LNCaP clone FGC (cell line): ENCODE results near the gene AKIRIN2.
"Not testable (repeated sequence)": the region's sequence is repeated elsewhere in the genome, so short reads cannot be mapped to it uniquely, and the experiment has no call there.

Experiments used
- DNase-seq: peaks from one replicate; pipeline ENCODE4 v3.0.0-alpha.2; 2011; ENCODE audit warnings: low read depth
- H3K4me3 ChIP-seq: 2 replicates; pipeline ENCODE4 v1.5.1; 2011; ENCODE audit warnings: mild to moderate bottlenecking, low read depth, low read length, control low read depth
- TF ChIP-seq, protein P1 (sequence below): IDR thresholded peaks from 2 replicates; pipeline ENCODE4 v1.5.1; 2012; ENCODE audit warnings: mild to moderate bottlenecking; ENCODE audit not compliant: control insufficient read depth, insufficient read depth; ENCODE audit errors: extremely low read depth

The AKIRIN2 gene

DNA sequence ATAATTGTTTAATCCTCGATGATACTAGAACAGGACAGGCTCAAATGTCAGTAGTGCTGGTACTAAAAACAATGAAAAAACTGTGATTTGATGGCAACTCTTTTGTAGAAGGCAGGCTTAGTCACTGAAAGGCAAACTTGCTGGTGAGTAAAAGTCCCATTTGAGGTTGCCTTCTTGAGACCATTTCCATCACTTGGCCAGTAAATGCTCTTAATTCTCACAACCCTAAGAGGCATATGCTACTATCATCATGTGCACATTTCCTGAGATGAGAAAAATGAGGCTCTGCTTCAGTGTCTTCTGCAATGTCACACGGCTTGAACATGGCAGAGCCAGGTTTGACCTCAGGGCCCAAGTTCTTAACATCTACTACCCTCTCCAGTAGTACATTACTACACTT, 9.9 kb downstream of the AKIRIN2 start:
- TF ChIP-seq, protein P1, sequence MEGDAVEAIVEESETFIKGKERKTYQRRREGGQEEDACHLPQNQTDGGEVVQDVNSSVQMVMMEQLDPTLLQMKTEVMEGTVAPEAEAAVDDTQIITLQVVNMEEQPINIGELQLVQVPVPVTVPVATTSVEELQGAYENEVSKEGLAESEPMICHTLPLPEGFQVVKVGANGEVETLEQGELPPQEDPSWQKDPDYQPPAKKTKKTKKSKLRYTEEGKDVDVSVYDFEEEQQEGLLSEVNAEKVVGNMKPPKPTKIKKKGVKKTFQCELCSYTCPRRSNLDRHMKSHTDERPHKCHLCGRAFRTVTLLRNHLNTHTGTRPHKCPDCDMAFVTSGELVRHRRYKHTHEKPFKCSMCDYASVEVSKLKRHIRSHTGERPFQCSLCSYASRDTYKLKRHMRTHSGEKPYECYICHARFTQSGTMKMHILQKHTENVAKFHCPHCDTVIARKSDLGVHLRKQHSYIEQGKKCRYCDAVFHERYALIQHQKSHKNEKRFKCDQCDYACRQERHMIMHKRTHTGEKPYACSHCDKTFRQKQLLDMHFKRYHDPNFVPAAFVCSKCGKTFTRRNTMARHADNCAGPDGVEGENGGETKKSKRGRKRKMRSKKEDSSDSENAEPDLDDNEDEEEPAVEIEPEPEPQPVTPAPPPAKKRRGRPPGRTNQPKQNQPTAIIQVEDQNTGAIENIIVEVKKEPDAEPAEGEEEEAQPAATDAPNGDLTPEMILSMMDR = no peak
- no peak overlapping the region for H3K4me3 ChIP-seq
- DNase-seq = no peak

DNA sequence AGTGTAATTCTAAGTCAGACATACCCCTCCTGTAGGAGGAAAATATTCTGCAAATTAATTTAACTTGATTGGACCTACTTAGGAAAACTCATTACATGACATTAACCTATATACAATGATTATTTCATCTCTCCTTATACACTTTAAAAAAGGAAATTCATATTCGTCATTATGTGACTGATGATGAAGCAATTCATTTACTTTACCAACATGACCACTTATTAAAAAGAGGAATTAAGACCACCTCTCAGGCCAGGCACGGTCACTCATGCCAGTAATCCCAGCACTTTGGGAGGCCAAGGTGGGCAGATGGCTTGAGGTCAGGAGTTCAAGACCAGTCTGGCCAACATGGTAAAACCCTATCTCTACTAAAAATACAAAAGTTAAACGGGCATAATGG, 11.6 kb downstream of the AKIRIN2 start:
- H3K4me3 ChIP-seq = no peak overlapping the region
- DNase-seq = no peak
- TF ChIP-seq, protein P1 = no peak

DNA sequence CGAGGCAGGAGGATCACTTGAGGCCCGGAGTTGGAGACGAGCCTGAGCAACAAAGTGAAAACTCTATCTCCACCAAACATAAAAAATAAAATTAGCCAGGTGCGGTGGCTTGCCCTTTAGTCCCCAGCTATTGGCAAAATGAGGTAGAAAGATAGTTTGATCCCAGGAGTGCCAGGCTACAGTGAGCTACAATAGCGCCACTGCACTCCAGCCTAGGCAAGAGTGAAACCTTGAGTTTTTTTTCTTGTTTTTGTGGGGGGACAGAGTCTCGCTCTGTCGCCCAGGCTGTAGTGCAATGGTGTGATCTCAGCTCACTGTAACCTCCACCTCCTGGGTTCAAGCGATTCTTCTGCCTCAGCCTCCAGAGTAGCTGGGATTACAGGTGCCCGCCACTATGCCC, 14.1 kb downstream of the AKIRIN2 start:
- not testable (repeated sequence) for H3K4me3 ChIP-seq, DNase-seq

DNA sequence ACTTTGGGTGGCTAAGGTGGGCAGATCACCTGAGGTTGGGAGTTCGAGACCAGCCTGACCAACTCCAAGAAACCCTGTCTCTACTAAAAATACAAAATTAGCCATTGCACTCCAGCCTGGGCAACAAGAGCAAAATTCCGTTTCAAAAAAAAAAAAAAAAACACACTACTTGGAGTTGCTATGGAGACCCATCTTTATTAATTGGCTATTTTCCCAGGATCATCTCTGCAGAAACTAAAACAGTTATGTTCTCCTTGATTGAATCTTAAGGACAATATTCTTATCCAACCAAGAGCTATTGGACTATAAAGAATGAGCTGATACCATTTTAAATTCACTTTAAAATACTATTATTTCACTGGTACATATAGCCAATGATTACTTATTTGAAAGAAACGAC, 14.7 kb downstream of the AKIRIN2 start:
- no peak for DNase-seq
- TF ChIP-seq, protein P1 = no peak
- no peak overlapping the region for H3K4me3 ChIP-seq

DNA sequence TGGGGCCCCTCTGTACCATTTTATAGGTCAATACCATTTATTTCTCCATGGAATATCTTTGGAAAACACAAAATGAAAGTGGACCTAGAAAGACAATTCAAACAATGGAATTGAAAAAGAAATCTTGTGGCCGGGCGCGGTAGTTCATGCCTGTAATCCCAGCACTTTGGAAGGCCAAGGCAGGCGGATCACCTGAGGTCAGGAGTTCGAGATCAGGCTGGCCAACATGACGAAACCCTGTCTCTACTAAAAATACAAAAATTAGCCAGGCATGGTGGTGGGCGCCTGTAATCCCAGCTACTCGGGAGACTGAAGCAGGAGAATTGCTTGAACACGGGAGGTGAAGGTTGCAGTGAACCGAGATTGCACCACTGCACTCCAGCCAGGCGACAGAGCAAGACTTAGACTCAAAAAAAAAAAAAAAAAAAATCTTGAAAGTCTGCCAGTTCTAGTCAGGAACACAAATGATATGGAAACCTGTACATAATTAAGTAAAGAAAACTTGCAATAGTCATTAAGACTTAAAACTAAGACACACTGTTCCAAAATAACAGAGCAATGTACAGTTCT, 15.3 kb downstream of the AKIRIN2 start:
- not testable (repeated sequence) for H3K4me3 ChIP-seq, DNase-seq

DNA sequence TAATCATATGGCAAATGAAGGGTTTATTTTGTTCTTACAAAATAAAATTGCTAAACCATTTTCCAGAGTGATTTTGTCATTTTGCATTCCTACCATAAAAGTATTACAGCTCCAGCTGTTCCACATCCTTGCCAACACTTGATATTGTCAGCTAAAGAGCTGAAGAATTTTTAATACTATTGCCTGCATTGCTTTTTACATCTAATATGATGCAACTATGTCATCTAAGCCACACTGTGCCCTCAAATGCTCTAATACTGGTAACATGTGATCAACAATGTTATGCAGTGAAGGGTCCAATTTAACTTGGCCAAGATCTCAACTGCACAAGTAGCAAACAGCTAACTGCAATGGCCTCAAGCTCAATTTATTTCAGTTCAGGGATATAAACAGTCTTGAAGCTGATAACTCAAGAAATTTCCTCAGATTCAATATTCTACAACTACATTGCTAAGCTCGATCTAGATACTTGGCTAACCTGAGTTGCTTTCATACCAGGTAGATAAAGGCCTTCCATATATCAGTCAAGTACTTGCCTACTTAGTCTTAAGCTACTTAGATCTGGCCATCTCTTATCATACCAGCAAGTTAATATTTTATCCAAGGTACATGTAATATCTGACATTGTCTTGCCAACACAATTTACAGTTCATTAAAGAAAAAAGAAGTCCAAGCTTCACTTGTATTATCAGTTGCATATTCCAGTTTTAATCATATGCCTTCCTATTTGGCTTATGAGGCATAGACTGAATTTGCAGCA, 17.0 kb downstream of the AKIRIN2 start:
- DNase-seq = no peak
- TF ChIP-seq, protein P1 = no peak
- no peak overlapping the region for H3K4me3 ChIP-seq

DNA sequence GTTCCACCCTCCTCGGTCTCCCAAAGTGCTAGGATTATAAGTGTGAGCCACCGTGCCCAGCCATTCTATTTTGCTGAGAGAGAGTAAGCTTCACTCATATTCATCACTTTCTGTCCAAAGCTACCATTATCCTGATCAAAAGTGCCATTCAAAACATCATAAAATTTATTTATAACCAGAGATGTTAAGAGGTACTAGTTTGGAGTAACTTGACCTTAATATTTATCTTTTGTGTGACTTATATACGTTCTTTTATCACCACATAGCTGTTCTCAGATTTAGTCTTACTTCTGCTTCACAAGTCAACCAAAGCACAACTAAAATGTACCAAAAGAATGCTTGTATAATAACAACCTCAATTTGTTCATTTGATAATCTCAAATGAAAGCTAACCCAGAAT, 18.1 kb downstream of the AKIRIN2 start:
- TF ChIP-seq, protein P1 = no peak
- no peak overlapping the region for H3K4me3 ChIP-seq
- DNase-seq = no peak

DNA sequence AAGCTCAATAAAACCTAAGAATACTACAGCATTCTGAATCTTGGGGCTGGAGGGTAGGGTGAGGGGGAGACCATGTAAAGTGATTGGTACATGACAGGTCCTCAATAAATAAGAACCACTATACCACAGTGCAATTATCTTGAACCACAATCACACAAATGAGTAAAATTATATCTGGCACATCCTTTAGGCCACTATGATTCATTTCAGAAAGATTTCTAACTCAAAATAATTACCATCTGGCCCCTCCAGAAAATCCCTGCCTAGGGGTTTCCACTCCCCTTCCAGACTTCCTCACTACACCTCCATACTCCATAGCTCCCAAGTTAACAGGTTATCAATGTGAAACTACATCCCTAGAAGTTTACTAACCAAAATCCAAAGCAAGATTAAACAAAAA, 19.7 kb downstream of the AKIRIN2 start:
- H3K4me3 ChIP-seq = no peak overlapping the region
- DNase-seq = no peak
- TF ChIP-seq, protein P1 = no peak
